ENCODE measurements around the gene EVC. TPM values are rescaled to one million over a fixed set of nuclear protein-coding genes. Genes with fewer than 3 reads are reported as not detected.

The EVC gene
- 30.2 and 33.3 TPM in 2 replicates for total RNA-seq
- long read RNA-seq, partial matches to known transcripts: 0 of 8 reads
- long read RNA-seq, other reads (novel, unspliced or antisense): 8 of 8 reads

DNA sequence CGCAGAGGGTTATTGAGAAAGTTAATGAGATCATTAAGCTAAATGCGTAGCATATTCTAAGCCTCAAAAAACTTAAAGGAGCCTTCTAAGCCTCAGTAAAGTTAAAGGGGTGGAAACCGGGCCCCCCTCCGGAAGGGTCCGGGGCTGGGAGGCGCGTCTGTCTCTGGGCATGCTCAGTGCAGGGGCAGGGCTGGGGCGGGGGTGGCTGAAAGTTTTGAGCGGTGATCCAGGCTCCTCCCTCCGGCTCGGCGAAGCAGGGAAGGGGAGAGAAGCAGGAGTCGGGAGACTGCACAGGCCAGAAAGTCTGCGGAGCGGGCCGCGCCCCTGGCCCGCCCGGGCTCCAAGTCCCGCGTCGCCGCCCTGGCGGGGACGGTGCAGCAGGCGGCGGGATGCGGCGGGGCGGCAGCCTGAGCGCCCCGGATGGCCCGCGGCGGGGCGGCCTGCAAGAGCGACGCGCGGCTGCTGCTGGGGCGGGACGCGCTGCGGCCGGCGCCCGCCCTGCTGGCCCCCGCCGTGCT lies at the start of gene EVC:
Gene EVC, plus strand, starts transcription at position 241 of the 518 bp plus-strand sequence. Its CDS starts 180 bp downstream, at position 421.
- Mint-ChIP-seq H3K27me3 (no peaks in the 10 kb centered on the region), H3K4me1 (ENCODE audit: low read depth) (peaks cover 23% of the 10 kb centered on the region), H3K36me3 (ENCODE audit: insufficient read depth) (peaks cover 12% of the 10 kb centered on the region), H3K9me3 (ENCODE audit: low read depth) (peaks cover 6% of the 10 kb centered on the region), H3K27ac (peak within 1 kb of the TSS; percentile 92), H3K4me3 (ENCODE audit: low read depth) (peak within 1 kb of the TSS; percentile 84)
- DNase-seq (ENCODE audit: low spot score, unreplicated experiment): peak; percentile 63
- TF ChIP-seq, protein P1, sequence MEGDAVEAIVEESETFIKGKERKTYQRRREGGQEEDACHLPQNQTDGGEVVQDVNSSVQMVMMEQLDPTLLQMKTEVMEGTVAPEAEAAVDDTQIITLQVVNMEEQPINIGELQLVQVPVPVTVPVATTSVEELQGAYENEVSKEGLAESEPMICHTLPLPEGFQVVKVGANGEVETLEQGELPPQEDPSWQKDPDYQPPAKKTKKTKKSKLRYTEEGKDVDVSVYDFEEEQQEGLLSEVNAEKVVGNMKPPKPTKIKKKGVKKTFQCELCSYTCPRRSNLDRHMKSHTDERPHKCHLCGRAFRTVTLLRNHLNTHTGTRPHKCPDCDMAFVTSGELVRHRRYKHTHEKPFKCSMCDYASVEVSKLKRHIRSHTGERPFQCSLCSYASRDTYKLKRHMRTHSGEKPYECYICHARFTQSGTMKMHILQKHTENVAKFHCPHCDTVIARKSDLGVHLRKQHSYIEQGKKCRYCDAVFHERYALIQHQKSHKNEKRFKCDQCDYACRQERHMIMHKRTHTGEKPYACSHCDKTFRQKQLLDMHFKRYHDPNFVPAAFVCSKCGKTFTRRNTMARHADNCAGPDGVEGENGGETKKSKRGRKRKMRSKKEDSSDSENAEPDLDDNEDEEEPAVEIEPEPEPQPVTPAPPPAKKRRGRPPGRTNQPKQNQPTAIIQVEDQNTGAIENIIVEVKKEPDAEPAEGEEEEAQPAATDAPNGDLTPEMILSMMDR (IDR thresholded peaks at IDR 0.05; ENCODE audit: unreplicated experiment): peak; percentile 4

DNA sequence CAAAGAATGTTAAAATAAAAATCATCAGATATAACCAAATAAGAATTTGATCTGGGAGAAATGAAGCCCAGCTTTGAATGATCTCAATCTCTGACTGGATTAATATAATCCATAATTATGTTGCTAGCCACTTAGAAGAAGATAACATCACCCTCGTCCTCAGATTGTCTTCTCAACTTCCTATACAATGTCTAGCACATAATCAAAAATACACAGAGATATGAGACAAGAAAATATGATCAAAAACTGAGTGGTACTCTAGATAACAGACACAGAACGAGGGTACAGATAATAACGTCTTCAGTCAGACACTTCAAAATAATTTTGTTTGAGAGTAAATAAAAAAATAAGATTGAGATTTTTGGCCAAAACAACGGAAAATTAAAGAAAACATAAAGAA lies 49.8 kb upstream of the EVC start:
- TF ChIP-seq, protein P1 (IDR thresholded peaks at IDR 0.05; ENCODE audit: unreplicated experiment): no peak
- H3K27ac Mint-ChIP-seq: no peak overlapping the region
- no peaks in the 10 kb centered on the region for H3K4me1 Mint-ChIP-seq (ENCODE audit: low read depth)
- peaks cover under 1% of the 10 kb centered on the region for H3K9me3 Mint-ChIP-seq (ENCODE audit: low read depth)
- H3K27me3 Mint-ChIP-seq: no peaks in the 10 kb centered on the region
- DNase-seq (ENCODE audit: low spot score, unreplicated experiment): no peak
- H3K4me3 Mint-ChIP-seq (ENCODE audit: low read depth): no peak overlapping the region
- peaks cover 24% of the 10 kb centered on the region for H3K36me3 Mint-ChIP-seq (ENCODE audit: insufficient read depth)

DNA sequence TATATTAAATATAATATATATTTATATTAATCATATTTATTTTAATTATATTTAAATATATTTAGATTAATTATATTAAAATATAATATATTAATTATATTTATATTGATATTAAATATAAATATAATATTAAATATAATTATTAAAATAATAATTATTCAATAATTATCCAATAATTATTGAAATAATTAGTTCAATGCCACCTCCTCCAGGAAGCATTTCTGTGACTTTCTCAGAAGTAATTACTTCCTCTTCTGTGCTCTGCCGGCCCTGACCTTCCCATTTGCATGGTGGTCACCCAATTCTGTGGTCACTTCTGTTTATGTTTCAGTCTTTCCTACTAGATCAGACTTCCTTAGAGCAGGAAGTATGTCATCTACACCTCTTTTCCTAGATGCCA lies 48.4 kb upstream of the EVC start:
- peaks cover 28% of the 10 kb centered on the region for H3K36me3 Mint-ChIP-seq (ENCODE audit: insufficient read depth)
- H3K4me1 Mint-ChIP-seq (ENCODE audit: low read depth): no peaks in the 10 kb centered on the region
- no peak overlapping the region for H3K27ac Mint-ChIP-seq
- TF ChIP-seq, protein P1 (IDR thresholded peaks at IDR 0.05; ENCODE audit: unreplicated experiment): no peak
- no peaks in the 10 kb centered on the region for H3K27me3 Mint-ChIP-seq
- H3K9me3 Mint-ChIP-seq (ENCODE audit: low read depth): peaks cover 5% of the 10 kb centered on the region
- DNase-seq (ENCODE audit: low spot score, unreplicated experiment): no peak
- no peak overlapping the region for H3K4me3 Mint-ChIP-seq (ENCODE audit: low read depth)

DNA sequence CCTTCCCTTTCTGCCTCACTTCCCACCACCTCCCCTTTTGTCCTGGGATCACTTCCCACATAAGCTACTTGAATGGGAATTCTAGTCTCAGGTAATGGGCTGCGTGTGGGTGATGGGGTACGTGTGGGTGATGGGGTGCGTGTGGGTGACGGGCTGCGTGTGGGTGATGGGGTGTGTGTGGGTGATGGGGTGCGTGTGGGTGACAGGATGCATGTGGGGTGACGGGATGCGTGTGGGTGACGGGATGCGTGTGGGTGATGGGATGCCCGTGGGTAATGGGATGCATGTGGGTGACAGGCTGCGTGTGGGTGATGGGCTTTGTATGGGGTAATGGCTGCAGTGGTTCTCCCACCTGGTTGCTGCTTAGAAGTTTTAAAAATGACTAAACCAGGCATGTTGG lies 46.2 kb upstream of the EVC start:
- Mint-ChIP-seq H3K27ac (no peak overlapping the region), H3K4me3 (ENCODE audit: low read depth) (no peak overlapping the region), H3K9me3 (ENCODE audit: low read depth) (peaks cover 7% of the 10 kb centered on the region), H3K36me3 (ENCODE audit: insufficient read depth) (peaks cover 33% of the 10 kb centered on the region), H3K4me1 (ENCODE audit: low read depth) (no peaks in the 10 kb centered on the region), H3K27me3 (no peaks in the 10 kb centered on the region)
- DNase-seq (ENCODE audit: low spot score, unreplicated experiment): no peak
- TF ChIP-seq, protein P1 (IDR thresholded peaks at IDR 0.05; ENCODE audit: unreplicated experiment): no peak

DNA sequence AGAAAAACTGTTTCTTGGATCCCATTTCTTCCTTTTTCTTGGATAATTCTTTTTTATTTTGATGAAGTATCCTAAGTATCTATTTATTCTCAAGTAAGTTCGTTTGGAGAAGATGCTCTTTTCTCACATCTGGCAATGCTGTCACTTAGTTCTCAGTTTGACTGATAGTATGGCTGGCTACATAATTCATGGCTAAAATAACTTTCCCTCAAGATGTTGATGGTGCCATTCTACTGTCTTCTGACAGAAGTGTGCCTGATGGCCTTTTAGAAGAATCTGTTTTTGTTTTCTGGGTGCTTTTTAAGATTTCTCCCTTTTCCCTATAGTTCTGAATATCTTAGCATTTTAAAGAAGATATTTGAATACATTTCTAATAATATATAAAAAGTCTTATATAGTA lies 44.3 kb upstream of the EVC start:
- Mint-ChIP-seq H3K27me3 (no peaks in the 10 kb centered on the region), H3K9me3 (ENCODE audit: low read depth) (peaks cover 7% of the 10 kb centered on the region), H3K36me3 (ENCODE audit: insufficient read depth) (peaks cover 25% of the 10 kb centered on the region), H3K4me3 (ENCODE audit: low read depth) (no peak overlapping the region), H3K4me1 (ENCODE audit: low read depth) (no peaks in the 10 kb centered on the region), H3K27ac (no peak overlapping the region)
- DNase-seq (ENCODE audit: low spot score, unreplicated experiment): no peak
- TF ChIP-seq, protein P1 (IDR thresholded peaks at IDR 0.05; ENCODE audit: unreplicated experiment): no peak
